Measurements from ENCODE around the gene OPA3. TPM values are rescaled to one million over a fixed set of nuclear protein-coding genes. Genes with fewer than 3 reads are reported as not detected.

OPA3 gene
- total RNA-seq, 2 donors from 2014 or later: 12.9 to 15.4 TPM

DNA sequence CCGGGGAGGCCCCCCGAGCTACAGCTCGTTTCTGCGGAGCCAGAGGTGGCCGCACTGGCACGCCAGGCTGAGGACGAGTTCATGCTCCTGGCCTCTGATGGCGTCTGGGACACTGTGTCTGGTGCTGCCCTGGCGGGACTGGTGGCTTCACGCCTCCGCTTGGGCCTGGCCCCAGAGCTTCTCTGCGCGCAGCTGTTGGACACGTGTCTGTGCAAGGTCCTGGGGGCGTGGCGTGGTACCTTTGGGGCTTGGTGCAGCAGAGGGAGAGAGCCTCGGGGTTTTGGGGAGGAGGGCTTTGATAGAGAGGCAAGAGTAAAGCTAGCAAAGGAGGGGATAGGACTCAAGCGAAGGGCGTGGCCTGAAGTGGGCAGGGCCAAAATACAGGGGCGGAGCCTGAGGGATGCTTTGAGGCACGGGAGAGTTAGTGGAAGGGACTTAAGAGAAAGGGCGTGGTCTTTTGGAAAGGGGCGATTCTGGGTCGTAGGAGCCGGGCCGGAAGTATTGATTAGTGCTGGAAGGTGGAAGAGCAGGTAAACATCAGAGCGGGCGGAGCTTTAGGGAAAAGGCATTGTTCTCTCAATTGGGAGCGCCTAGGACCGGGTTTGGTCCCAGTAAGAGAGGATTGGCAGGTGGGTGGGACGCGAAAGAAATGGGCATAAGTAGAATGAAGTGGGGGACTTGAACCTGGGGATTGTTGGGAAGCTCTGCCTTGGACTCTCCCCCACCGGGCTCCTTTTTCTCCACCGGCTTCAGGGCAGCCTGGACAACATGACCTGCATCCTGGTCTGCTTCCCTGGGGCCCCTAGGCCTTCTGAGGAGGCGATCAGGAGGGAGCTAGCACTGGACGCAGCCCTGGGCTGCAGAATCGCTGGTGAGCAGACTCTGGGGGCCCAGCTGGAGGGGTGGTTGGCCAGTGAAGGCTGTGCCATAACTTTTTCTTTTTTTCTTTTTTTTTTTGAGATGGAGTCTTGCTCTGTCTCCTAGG is 85.1 kb downstream of the OPA3 start:
- peak; percentile 98 for DNase-seq
- H3K27ac Mint-ChIP-seq: no peak overlapping the region
- peaks cover 3% of the 10 kb centered on the region for H3K36me3 Mint-ChIP-seq (ENCODE audit: low read depth)
- H3K4me3 Mint-ChIP-seq: peak overlapping the region; percentile 32
- Histone ChIP-seq H3K27ac (ENCODE audit: low read depth, low read length) (no peak overlapping the region), H3K9me3 (ENCODE audit: control insufficient read depth, low read length) (no peaks in the 10 kb centered on the region), H3K36me3 (ENCODE audit: control insufficient read depth, insufficient read depth, low read length) (no peaks in the 10 kb centered on the region), H3K4me1 (ENCODE audit: control insufficient read depth, insufficient read depth, low read length) (no peaks in the 10 kb centered on the region), H3K4me3 (ENCODE audit: low read length) (peak overlapping the region; percentile 17), H3K9ac (ENCODE audit: extremely low read depth, low read length, poor library complexity, severe bottlenecking) (no peak overlapping the region), H3K27me3 (ENCODE audit: control insufficient read depth, insufficient read depth, low read length, poor library complexity, severe bottlenecking) (peaks cover 28% of the 10 kb centered on the region)
- TF ChIP-seq, protein P1, sequence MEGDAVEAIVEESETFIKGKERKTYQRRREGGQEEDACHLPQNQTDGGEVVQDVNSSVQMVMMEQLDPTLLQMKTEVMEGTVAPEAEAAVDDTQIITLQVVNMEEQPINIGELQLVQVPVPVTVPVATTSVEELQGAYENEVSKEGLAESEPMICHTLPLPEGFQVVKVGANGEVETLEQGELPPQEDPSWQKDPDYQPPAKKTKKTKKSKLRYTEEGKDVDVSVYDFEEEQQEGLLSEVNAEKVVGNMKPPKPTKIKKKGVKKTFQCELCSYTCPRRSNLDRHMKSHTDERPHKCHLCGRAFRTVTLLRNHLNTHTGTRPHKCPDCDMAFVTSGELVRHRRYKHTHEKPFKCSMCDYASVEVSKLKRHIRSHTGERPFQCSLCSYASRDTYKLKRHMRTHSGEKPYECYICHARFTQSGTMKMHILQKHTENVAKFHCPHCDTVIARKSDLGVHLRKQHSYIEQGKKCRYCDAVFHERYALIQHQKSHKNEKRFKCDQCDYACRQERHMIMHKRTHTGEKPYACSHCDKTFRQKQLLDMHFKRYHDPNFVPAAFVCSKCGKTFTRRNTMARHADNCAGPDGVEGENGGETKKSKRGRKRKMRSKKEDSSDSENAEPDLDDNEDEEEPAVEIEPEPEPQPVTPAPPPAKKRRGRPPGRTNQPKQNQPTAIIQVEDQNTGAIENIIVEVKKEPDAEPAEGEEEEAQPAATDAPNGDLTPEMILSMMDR (conservative IDR thresholded peaks at IDR 0.05): no peak
- WGBS, 2 experiments (ENCODE audit: insufficient coverage in 1 of 2, insufficient read length in 1 of 2): 16 to 23% methylated on average over 23 to 37 of the region's 37 CpGs
- H3K27me3 Mint-ChIP-seq (ENCODE audit: insufficient read depth): peaks cover 58% of the 10 kb centered on the region
- no peaks in the 10 kb centered on the region for H3K9me3 Mint-ChIP-seq
- peaks cover 8% of the 10 kb centered on the region for H3K4me1 Mint-ChIP-seq

DNA sequence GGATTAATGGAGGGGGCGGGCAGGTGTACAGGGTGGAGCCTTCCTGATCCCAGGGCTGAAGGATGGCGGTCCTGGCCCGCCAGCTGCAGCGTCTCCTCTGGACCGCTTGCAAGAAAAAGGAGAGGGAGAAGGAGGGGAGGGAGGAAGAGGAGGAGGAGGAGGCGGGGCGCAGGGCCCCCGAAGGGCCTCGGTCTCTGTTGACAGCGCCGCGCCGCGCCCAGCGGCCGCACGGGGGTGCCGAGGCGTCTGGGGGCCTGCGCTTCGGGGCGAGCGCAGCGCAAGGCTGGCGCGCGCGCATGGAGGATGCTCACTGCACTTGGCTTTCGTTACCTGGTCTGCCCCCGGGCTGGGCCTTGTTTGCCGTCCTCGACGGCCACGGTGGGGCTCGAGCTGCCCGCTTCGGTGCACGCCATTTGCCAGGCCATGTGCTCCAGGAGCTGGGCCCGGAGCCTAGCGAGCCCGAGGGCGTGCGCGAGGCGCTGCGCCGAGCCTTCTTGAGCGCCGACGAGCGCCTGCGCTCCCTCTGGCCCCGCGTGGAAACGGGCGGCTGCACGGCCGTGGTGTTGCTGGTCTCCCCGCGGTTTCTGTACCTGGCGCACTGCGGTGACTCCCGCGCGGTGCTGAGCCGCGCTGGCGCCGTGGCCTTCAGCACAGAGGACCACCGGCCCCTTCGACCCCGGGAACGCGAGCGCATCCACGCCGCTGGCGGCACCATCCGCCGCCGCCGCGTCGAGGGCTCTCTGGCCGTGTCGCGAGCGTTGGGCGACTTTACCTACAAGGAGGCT is 86.0 kb downstream of the OPA3 start, which contains the start of gene PPM1N:
Gene PPM1N (plus strand): TSS at position 33 of the 785 bp plus-strand sequence. CDS start 30 bp downstream, at position 63.
- no peak within 1 kb of the TSS for H3K27ac Mint-ChIP-seq
- H3K36me3 Mint-ChIP-seq (ENCODE audit: low read depth): peaks cover 7% of the 10 kb centered on the region
- TF ChIP-seq, protein P1 (conservative IDR thresholded peaks at IDR 0.05): peak; percentile 33
- peak within 1 kb of the TSS; percentile 46 for H3K4me3 Mint-ChIP-seq
- WGBS, 2 experiments (ENCODE audit: insufficient coverage in 1 of 2, insufficient read length in 1 of 2): 4 to 5% methylated on average over 27 to 89 of the region's 89 CpGs
- Histone ChIP-seq H3K4me1 (ENCODE audit: control insufficient read depth, insufficient read depth, low read length) (no peaks in the 10 kb centered on the region), H3K9me3 (ENCODE audit: control insufficient read depth, low read length) (no peaks in the 10 kb centered on the region), H3K36me3 (ENCODE audit: control insufficient read depth, insufficient read depth, low read length) (peaks cover 4% of the 10 kb centered on the region), H3K27me3 (ENCODE audit: control insufficient read depth, insufficient read depth, low read length, poor library complexity, severe bottlenecking) (peaks cover 28% of the 10 kb centered on the region), H3K9ac (ENCODE audit: extremely low read depth, low read length, poor library complexity, severe bottlenecking) (no peak within 1 kb of the TSS), H3K27ac (ENCODE audit: low read depth, low read length) (no peak within 1 kb of the TSS), H3K4me3 (ENCODE audit: low read length) (peak within 1 kb of the TSS; percentile 70)
- peaks cover 8% of the 10 kb centered on the region for H3K4me1 Mint-ChIP-seq
- no peaks in the 10 kb centered on the region for H3K9me3 Mint-ChIP-seq
- peaks cover 55% of the 10 kb centered on the region for H3K27me3 Mint-ChIP-seq (ENCODE audit: insufficient read depth)
- peak; percentile 83 for DNase-seq

DNA sequence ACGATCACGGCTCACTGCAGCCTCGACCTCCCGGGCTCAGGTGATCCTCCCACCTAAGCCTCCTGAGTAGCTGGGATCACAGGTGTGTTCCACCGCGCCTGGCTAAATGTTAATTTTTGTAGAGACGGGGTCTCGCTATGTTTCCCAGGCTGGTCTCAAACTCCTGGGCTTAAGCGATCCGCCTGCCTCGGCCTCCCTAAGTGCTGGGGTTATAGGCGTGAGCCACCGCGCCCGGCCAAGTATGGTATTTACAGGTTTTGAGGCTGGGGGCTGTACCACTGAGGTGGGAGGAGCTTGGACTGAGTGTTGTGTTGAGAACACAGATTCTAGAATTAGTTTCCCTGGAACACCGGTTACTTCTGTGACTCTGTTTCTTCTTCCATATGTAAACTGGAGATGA is 86.8 kb downstream of the OPA3 start:
- Mint-ChIP-seq H3K27ac (no peak overlapping the region), H3K4me1 (peaks cover 14% of the 10 kb centered on the region), H3K27me3 (ENCODE audit: insufficient read depth) (peaks cover 54% of the 10 kb centered on the region), H3K4me3 (peak overlapping the region; percentile 22), H3K36me3 (ENCODE audit: low read depth) (peaks cover 7% of the 10 kb centered on the region), H3K9me3 (no peaks in the 10 kb centered on the region)
- TF ChIP-seq, protein P1 (conservative IDR thresholded peaks at IDR 0.05): no peak
- Histone ChIP-seq H3K4me3 (ENCODE audit: low read length) (peak overlapping the region; percentile 53), H3K27me3 (ENCODE audit: control insufficient read depth, insufficient read depth, low read length, poor library complexity, severe bottlenecking) (peaks cover 28% of the 10 kb centered on the region), H3K36me3 (ENCODE audit: control insufficient read depth, insufficient read depth, low read length) (peaks cover 4% of the 10 kb centered on the region), H3K4me1 (ENCODE audit: control insufficient read depth, insufficient read depth, low read length) (no peaks in the 10 kb centered on the region), H3K9ac (ENCODE audit: extremely low read depth, low read length, poor library complexity, severe bottlenecking) (no peak overlapping the region), H3K9me3 (ENCODE audit: control insufficient read depth, low read length) (no peaks in the 10 kb centered on the region), H3K27ac (ENCODE audit: low read depth, low read length) (no peak overlapping the region)
- 35 to 42% methylated on average over 16 of the region's 16 CpGs for WGBS, 2 experiments (ENCODE audit: insufficient coverage in 1 of 2, insufficient read length in 1 of 2)
- DNase-seq: peak; percentile 73

Data from endodermal cell (in vitro differentiated cells).